ENCODE results near the gene EIF4G2.
"Not testable (repeated sequence)": the region's sequence is repeated elsewhere in the genome, so short reads cannot be mapped to it uniquely, and the experiment has no call there.

The EIF4G2 gene

DNA sequence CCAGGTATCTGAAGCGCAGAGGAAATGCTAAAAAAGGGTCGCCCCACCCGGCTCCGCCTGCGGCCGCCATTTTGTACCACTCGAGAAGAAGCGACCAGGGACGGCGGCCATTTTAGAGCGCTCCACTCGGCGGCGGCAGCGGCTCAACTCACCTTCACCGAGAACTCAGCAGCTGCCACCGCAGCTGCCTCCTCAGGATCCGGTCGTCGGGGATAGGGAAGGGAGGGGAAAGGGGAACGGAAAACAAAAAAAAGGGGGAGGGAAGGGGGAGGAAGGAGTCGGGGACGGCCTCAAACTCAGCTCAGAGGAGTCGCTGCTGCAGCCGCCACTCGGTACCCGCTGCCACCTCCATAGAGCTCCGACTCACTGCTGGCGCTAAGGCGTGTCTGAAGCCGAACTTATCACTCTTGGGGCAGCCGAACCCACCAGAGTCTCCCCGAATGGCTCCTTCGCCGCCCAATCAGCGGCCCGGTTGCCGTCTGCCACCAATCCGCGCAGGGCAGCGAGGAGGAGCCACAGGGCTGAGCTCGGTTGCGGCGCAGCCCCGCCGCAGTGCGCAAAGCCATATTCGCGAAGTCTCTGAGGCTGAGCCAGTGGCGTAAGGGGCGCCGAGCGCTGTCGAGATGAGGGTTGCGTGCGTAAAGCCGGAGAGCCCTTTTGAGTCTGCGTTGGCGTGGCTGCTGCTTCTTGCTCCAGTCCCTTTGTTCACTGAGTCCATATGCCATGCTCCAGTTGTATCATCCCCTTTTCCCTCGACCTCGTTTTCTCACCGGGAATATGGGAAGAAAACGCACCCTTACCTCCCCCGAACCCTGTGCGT, at the start of gene EIF4G2:
EIF4G2 (minus strand) TSS at position 374 of the 820 bp plus-strand sequence.
- peak; percentile 99 for DNase-seq

DNA sequence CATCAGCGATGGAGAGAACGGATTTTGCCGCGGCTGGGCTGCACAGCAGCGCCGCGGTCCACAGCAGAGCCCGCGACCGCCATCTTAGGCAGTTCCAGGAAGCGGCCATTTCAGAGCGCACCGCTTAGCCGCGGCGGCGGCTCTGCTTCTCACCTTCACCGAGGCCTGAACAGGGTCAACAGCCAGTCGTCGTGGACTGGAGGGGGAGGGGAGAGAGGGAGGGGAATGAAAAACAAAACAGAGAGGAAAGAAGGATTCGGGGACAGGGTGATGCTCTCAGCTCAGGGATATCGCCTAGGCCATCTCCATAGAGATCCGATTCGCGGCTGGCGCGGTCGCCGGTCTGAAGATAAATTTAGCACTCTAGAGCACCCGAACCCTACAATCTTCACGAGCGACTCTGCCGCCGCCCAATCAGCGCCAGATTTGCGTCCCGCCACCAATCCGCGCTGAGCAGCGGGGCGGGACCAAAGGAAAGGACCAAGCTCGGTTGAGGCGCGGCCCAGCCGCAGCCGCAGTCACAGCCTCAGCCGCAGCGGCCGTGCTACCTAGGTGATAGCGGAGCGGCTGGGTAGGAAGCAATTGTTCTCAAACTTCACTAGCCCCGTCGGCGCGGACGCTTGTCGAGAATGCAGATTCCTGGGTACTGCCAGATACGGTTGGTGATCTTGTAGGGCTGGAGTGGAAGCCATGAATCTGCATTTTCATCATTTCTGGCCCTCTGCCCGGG, 49.1 kb upstream of the EIF4G2 start, which contains the start of gene ZBED5:
ZBED5 (minus strand) TSS at position 345 of the 730 bp plus-strand sequence. CDS start 3,108 bp downstream, outside the sequence.
- DNase-seq, result peak; percentile 99

DNA sequence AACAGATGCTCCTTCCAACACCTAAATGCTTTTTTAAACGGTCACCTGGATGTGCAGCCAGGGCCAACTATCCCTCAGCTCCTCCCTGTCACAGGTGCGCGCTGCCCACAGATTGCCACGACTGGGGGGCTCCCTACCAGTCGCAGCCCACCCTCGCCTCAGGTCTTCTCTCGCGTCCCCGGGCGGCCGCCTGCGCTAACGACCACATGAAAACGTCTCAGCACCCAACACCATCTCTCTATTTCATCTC, 48.7 kb upstream of the EIF4G2 start:
- DNase-seq, result peak; percentile 65

DNA sequence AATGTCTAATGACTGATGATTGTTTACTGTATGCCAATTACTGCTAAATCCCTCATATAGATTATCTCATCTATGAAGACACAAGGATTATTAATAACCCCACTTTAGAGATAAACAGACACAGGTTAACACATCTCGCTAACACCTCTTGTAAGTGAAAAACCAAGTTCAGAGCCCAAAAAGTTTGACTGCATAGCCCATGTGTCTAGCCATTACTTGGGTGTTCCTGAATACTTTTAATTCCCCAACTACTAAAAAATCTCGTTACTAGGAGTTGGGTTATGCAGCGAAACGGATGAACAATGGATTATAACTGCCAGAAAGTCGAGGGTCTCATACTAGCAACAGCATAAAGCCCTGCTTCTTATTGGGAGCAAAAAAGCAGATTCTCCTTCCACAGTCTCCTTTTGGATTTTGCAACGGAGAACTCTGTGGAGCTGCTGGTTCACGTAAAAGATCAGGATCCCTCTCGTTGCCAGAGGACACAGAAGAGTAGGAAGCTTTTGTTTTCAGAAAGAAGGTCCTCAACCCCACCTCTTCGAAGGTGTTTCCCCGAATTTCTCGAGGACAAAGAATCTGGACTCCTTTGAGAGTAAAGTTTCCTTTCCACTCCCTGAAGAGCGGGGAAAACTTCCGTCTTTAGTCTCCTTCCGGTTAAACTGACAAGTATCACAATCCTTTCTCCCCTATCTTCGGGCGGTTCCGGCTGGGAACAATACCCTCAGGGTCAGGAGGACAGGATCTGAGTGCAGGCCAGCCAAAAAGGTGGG, 48.1 kb upstream of the EIF4G2 start:
- DNase-seq, result no peak

DNA sequence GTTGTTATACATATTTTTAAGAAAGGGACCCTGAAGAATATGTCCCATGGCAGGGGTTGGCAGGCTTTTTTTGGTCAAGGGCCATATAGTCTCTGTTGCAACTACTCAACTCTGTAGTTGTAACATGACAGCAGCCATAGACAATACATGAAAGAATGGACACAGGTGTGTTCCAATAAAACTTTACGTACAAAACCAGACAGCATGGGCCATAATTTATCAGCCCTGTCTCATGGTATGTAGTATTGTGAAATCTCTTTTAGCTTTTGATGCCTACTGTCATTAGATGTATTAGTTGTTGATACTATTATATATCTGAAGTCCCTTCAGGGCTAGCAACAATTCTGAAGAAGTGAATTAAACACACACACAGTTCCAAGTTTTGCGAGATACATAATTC, 46.6 kb upstream of the EIF4G2 start:
- DNase-seq, result no peak

DNA sequence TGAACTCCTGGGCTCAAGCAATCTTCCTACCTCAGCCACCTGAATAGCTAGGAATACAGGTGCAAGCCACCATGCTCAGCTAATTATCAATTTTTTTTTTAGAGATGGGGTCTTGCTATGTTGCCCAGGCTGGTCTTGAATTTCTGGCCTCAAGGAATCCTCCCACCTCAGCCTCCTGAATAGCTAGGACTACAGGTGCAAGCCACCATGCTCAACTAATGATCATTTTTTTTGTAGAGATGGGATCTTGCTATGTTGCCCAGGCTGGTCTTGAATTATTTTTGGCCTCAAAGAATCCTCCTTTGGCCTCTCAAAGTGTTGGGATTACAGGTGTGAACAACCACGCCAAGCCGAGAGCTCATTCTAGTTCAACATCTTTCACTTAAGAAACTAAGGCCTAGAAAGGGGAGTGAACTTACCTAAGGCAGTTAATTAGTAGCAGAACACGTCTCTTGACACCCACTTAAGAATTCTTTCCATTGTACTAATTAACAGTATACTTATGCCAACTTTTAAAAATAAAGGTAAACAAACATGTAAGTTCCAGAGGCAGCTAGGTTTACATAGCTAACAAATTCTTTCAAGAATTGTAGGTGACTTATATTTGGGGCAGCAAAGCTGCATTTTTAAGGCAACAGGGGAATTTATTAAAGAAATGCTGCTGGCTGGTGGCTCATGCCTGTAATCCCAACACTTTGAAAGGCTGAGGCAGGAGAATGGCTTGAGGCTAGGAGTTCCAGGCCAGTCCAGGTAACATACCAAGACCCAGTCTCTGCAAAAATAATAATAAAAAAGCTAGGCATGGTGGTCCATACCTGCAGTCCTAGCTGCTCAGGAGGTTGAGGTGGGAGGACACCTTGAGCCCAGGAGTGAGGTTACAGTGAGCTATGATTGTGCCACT, 39.5 kb upstream of the EIF4G2 start:
- DNase-seq, result no peak

DNA sequence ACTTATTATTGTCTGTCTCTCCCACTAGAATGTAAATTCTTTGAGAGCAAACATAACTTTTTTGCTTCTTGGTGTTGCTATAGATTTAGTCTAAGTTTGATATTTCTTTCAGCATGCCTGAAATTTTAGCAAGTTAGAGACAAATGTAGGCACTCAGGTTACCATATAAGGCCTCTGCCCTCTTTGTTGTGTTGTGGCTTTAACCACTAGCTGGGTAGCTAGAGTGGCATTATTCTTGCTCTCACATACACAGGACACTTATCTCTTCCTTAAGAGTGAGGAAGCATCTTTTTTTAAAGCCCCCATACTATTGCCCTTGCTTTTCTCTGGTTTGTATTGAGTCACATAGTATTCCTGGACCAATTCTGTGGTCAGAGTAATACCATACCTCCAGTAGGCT, 37.9 kb upstream of the EIF4G2 start:
- no peak for DNase-seq

DNA sequence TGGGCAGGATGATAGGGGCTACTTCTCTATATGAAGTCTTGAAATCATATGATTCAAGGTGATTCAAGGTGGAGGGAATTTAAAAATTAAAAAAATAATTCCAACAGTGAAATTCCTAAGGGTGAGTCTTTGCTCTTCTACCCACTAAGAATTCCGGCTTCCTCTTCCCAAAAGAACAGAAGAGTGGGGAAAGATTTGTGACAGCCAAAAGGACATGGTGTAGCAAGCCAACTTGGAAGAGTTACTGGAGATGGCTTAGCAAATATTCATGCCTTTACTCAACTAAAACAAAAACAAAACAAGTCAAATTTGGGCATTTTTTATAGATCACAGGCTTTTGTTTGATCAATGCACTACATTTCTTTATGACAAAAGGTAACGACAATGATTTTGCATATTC, 36.9 kb upstream of the EIF4G2 start:
- DNase-seq, result no peak

DNA sequence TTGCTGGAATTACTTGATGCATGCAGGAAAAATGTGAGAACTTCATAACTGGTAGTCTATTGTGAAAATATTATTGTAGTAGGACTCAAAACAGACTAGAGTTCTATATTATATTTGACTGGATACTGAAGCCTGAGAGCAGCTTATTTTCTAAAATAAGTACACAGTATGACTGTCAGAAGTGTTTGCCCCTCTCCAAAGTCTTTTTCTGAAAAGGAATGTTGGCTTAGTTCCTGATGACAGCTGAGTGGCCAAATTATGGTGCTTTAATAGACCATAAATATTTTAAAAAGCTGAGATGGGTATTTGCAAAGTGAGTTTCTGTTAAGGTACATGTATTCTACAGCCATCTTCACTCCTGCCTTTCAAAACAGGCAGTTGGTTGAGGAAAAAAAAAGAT, 36.1 kb upstream of the EIF4G2 start:
- no peak for DNase-seq

DNA sequence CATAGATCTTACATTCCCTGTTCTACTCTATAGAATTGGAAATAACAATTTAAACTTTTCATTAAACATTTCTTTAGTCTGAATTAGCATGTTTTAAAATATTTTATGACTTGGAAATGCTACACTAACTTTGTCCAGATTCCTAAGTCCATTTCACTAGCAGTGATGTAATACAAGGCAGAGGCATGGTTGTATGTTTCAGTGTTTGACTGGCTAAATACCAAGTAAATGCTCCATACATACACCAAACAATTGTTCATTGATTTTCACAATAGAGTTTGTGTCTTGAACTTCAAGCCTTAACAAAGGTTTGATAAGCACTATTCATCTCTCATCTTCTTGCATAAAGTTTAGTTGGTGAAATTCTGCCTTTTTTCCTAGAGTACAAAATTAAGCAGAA, 35.6 kb upstream of the EIF4G2 start:
- no peak for DNase-seq

DNA sequence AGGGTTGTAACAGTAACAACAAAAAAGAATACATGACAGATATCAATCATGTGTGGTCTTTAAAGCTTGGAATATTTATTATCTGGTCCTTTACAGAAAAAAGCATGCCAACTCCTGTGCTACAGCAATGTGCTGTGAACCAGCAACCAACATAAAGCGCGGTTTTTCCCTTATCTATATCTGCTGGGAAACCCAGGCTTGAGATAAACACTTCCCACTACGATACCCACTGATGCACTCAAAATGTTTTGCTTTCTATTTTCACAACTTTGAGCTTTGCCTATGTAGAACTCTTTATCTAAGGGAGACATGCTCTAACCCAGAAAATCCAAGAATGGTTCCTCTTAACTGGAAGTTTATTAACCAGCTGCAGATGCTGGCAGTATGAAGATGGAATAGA, 30.2 kb upstream of the EIF4G2 start:
- DNase-seq, result no peak

DNA sequence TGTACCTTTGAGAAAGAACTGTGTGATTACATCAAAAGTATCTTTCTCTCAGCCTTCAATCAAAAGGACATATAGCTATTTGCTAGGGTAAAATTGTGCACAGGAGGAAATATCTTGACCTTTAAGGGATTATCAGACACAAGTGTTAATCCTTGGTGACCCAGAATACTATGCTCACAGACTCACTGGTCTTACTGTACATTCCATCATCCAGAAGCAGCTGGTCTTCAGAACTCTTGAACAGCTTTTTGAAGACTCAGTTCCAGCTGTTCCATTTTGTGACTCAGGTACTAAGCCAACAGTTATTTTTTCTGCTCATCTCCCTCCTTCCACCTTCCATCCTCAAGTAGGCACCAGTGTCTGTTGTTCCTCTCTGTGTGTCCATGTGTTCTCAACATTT, 29.4 kb upstream of the EIF4G2 start:
- DNase-seq, result no peak

DNA sequence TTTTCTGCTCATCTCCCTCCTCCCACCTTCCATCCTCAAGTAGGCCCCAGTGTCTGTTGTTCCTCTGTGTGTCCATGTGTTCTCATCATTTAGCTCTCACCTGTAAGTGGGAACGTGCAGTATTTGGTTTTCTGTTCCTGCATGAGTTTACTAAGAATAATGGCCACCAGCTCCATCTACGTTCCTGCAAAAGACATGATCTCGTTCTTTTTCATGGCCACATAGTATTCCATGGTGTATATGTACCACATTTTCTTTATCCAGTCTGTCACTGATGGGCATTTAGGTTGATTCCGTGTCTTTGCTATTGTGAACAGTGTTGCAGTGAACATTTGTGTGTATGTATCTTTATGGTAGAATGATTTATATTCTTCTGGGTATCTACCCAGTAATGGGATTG, 28.2 kb upstream of the EIF4G2 start:
- not testable (repeated sequence) for DNase-seq

DNA sequence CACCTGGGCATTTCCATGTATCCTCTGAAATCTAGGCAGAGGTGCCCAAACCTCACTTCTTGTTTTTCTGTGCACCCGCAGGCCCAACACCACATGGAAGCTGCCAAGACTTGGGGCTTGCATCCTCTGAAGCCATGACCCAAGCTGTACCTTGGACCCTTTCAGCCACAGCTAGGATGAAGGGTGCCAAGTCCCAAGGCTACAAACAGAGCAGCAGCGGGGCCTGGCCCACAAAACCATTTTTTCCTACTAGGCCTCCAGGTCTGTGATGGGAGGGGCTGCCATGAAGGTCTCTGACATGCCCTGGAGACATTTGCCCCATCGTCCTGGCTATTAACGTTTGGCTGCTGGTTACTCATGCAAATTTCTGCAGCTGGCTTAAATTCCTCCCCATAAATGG, 20.4 kb upstream of the EIF4G2 start:
- DNase-seq, result no peak

DNA sequence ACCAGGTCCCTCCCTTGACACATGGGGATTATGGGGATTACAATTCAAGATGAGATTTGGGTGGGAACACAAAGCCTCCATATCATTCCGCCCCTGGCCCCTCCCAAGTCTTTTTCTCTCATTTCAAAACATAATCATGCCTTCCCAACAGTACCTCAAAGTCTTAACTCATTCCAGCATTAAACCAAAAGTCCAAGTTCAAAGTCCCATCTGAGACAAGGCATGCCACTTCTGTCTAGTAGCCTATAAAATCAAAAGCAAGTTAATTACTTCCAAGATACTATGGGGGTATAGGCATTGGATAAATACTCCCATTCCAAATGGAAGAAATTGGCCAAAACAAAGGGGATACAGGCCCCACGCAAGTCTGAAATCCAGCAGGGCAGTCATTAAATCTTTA, 19.7 kb upstream of the EIF4G2 start:
- no peak for DNase-seq

DNA sequence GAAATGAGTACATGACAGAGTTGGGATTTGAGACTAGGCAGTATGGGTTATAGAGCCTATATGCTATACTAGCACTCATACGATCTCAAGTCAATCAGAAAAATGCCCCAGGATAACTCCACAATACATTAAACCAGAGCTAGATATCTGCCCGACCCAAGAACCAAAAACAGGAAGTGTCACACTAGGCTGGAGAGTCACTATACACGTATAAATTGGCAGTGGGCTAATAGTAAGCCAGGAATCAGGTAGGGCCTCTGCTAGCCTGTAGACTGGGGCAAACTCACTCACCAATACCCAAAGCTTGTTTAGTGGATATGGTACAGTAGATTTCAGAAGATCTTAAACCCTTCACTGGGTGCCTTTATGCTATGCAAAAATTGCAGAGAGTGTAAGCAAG, 16.2 kb upstream of the EIF4G2 start:
- DNase-seq, result no peak

DNA sequence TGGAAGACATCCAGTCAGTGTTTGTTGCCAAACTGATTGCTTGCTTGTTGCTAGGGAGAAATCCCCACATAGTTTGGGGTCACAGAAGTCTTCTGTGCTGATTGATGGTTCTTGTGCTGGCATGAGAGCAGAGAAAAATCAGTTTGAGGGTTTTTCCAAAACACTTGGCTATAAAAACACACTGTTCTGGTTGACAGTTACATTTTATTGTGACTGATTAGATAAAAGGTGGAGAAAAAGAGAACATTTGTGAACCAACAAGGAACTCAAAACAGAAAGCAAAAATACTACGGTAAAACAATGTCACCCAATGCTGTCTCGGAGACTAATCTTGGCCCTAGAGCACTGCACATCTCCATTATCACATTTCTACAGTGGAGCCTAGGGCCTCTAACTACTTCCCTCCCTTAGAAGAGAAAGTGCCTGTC, 14.4 kb upstream of the EIF4G2 start:
- DNase-seq, result no peak

DNA sequence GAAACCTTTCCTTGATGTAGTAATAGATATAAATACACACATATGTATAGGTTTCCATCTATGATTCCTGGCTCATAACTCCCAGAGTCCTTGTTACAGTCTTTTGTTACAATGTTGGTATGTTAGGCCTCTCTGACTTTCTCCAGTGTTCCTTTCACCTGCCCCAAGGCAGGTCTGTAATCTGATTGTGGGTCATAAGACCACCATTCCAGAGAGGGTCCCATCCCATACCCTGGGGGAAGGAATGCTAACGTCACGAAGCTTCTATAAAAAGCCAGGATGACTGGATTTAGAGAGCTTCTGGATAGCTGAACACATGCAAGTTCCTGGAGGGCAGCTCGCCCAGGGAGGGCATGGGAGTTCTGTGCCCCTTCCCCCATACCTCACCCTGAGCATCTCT, 13.8 kb upstream of the EIF4G2 start:
- not testable (repeated sequence) for DNase-seq

DNA sequence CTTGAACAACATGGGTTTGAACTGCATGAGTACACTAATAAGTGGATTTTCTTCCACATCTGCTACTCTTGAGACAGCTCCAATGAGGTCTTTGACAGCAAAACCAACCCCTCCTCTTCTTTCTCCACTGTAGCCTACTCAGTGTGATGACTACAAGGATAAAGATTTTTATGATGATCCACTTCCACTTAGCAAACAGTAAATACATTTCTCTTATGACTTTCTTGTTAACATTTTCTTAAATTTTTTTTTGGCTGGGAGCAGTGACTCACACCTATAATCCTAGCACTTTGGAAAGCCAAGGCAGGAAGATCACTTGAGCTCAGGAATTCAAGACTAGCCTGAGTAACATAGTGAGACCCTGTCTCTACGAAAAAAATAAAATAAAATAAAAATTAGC, 9.9 kb upstream of the EIF4G2 start:
- DNase-seq, result no peak

DNA sequence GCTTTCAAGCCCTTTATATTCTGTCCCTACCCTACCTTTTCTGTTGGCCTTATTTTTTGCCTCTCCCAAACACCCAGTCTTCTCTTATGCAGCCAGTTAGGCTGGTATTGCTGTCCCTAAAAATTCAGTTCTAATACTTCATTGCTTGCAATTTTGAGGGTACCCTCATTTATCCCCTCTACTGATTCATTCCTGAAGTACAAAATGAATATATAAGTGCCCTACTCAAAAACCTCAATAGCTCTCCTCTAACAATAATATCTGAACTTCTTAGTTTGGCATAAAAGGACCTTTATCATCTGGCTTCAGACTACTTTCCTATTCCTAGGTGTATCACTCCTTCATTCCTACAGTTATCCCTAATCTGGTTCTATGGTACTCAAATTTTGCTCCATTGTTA, 5.2 kb upstream of the EIF4G2 start:
- no peak for DNase-seq

DNA sequence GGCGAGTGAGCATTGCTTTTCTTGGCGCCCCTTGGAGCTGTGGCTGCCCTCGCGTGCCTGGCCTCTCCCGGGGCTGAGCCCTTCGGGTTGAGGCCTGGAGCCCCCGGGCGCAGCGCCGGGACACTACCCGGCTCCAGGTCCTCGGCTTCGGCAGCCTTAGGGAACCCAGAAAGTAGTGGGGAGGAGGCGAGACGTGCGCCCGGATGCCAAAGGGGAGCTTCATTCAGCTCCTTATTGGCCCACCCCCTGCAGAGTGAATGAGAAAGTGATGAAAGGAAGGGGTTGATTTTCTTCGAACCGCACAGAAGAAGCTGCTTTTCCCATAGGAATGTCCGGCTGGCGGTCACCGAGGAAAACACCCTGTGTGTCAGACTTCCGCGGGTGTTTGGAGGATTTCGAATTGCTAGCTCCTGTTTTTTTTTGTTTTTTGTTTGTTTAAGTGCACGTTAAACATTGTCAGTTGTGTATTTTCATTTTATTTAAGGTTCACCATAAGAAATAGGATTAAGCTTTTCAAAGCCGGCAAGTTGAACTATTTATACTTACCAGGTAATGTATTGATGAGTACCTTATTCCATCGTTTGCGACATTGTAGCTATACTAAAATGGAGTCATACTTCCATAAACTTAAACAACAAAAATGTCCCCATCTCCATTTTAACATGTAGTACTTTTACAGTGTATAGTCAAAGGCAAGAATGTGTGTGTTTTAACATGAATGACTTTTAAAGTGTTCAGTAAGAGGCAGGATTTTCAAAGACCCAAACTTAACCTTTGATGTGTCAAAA, 841 bp upstream of the EIF4G2 start:
- no peak for DNase-seq

DNA sequence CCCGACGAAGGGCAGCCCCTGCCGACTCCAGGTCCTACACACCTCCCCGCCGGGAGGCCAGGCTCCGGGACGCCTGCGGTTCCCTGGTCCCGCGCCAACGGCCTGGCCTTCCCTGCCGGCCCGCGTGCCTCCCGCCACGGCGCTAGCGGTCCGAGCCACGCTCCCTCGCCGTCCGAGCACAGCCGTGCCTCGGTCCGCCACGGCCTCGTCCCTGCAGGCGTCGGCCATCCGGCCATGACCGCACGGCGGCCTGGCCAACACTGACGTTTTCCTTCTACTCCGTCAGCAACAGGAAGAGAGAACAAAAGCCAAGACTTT, 532 bp downstream of the EIF4G2 start:
- DNase-seq, result no peak

Measured in right hindlimb (tissue), 1 donor.